HTERT RPE-1 (cell line): ENCODE measurements around the gene PHLPP2.
"Not testable (repeated sequence)": the region's sequence is repeated elsewhere in the genome, so short reads cannot be mapped to it uniquely, and the experiment has no call there.

Experiments
- in situ Hi-C: fragments of 300-500 bp; cut with MboI; formaldehyde crosslinking; loops from 4 replicates; pipeline ENCODE4 v1.14.3; 2020; ENCODE audit warnings: low sequenced_read_pairs

The PHLPP2 gene

DNA sequence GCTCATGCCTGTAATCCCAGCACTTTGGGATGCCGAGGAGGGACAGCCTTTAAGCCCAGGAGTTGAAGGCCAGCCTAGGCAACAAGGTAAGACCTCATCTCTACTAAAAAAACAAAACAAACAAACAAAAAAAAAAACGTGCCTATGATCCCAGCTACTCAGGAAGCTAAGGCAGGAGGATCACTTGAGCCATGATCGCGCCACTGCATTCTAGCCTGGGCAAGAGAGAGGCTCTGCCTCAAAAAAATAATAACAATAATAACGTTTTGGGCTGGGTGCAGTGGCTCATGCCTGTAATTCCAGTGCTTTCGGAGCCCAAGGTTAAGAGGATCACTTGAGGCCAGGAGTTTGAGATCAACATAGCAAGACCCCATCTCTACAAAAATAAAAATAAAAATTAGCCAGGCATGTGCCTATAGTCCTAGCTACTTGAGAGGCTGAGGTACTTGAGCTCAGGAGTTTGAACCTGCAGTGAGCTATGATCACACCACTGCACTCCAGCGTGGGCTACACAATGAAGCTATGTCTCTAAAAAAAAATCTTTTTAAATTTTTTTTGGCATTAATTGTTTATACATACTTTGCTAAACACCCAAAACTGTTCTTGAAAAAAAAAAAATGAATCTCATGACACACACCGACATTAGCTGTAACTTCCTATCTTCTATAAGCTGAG lies 3.3 kb downstream of the PHLPP2 start:
- in situ Hi-C loops = no loop called here

- in situ Hi-C loops = no loop called here
Measured at GRCh38 chr16:71712501-71712900, 12.0 kb downstream of the PHLPP2 start.

- in situ Hi-C loops = no loop called here
Measured at GRCh38 chr16:71711789-71712188, 12.7 kb downstream of the PHLPP2 start.

DNA sequence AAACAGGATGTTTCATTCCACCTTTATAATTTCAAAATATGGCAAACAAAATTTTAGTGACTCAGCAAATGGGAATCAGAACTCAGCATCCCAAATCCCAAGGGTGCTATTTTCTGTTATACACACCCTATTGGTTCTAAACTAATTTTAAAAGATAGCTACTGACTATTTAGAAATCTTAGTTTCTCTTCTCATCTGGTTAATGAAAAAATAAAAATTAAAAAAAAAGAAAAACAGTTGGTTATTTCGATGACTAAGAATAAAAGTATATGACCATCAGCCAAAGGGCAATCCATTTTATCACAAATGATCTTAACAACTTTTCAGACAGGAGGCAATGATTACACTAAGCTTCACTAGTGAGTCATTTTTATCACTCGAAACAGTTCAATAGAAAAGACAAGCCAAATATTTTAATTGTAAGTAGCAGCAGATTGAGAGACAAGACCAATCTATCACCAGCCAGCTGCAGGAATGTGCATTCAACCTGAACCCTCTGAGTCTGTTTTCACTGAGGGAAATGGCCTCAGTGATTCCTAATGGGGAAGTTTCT lies 15.2 kb downstream of the PHLPP2 start:
- in situ Hi-C loops = no loop called here

DNA sequence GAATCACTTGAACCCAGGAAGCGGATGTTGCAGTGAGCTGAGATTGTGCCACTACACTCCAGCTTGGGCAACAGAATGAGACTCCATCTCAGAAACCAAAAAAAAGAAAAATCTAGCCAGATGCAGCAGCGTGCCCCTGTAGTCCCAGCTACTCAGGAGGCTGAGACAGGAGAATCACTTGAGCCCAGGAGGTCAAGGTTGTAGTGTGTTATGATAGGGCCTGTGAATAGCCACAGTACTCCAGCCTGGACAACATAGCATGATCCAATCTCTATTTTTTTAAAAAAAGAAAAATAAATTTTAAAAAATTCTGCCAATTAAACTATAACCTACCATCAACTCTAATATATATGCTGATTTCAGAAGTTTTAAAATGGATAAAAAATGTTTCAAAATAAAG lies 15.8 kb downstream of the PHLPP2 start:
- in situ Hi-C loops = no loop called here

DNA sequence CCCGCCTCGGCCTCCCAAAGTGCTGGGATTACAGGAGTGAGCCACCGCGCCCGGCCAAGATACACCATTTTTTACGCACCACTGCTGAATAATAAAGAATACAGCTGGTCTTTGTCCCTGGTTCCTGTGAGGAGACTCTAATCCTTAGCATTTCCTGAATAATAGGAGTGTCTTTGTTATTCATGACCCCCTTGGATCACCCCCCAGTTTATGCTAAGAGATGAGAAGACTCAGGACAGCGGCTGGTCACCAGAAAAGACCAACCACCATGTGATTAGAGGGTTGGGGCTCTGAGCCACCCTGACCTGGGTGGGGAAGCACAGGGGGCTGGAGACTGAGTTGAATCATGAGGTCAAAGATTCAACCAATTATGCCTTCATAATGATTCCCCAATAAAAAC lies 17.3 kb downstream of the PHLPP2 start:
- in situ Hi-C loops = no loop called here

DNA sequence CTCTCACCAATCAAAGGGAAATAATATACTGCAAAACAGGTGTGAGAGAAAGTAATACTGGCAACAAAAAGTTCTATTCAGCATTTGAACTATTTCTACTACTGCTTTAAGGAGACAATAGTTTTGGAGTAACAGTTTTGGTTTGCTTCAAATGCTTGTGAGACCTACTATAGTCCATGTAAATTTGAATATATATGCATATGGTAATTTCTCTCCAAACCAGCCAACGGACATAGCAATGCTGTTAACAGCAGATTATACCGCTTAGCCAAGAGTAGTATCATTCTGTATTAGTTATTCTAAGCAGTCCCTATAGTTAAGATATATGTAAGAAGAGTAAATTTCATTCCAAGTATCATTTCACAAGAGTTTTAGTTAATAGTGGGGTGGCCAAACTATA lies 18.5 kb downstream of the PHLPP2 start:
- in situ Hi-C loops = no loop called here

DNA sequence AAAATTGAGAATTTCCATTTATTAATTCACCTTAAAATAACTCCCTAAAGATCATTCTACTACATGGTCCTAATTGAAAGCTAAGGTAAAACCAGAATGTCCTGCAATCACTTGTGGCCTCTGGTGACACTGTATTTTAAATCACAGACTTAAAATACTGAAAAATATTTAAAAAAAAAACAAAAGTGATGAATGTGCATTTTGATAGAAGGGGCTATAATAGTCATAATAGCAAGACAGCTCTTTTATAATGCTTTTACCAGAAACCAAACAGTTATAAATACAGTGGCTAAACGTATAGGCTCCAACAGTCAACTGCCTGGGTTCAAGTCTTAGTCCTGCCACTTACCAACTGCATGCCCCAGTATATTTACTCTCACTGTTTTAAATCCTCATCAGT lies 21.2 kb downstream of the PHLPP2 start:
- in situ Hi-C loops = no loop called here

DNA sequence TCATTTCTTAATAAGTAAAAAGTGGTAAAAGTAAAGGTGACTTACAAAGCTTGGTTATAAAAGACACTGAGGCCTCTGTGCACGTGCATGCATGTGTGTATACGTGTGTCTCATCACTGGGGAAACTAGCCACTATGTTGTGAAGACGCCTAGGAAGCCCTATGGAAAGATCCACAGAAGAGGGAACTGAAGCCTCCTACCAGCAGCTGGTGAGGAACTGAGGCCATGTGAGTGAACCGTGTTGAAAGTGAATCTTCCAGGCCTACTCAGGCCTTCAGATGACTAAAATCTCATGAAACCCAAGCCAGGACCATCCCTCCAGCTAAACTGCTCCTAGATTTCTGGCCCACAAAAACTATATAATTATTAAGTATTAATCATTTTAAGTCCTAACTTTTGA lies 23.7 kb downstream of the PHLPP2 start:
- in situ Hi-C loops = no loop called here

- in situ Hi-C loops = no loop called here
Measured at GRCh38 chr16:71698491-71698890, 26.0 kb downstream of the PHLPP2 start.

GRCh38 chr16:71693164-71693563 lies 31.3 kb downstream of the PHLPP2 start:
- in situ Hi-C loops = no loop called here

GRCh38 chr16:71689901-71690300 lies 34.6 kb downstream of the PHLPP2 start:
- in situ Hi-C loops = no loop called here

DNA sequence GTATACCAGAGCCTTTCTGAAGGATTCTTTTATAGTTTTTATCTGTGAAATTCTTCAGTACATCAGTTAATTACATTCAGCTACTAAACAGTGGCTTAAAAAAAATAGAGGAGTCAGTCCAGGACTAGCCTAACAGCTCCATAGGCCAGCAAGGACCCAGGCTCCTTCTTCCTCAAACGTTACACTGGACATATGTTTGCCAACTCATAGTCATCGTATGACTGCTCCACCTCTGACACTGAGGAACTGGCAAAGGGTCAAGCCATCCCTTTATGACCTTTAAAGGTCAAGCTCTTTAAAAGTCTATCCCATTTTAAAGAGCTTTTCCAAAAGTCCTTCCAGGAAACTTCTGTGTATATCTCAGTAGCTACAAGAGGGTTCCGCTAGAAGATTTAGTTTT lies 36.6 kb downstream of the PHLPP2 start:
- in situ Hi-C loops = no loop called here

DNA sequence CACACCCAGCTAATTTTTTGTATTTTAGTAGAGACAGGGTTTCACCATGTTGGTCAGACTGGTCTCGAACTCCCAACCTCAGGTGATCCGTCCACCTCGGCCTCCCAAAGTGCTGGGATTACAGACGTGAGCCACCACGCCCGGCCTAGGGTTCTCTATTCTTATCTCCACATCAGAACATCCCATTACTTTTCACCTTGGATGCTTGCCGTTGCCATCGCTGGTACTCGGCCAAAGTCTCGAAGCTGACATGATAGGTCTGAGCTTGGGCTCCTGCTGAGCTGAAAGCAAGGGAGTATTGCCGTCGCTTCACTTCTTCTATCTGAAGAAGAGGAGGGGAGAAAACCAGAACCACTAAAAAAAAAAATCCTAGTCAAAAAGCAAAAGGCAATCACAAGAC lies 40.2 kb downstream of the PHLPP2 start:
- in situ Hi-C loops = not testable (repeated sequence)

- in situ Hi-C loops = no loop called here
Measured at GRCh38 chr16:71681360-71681759, 43.1 kb downstream of the PHLPP2 start.

- in situ Hi-C loops = no loop called here
Measured at GRCh38 chr16:71676236-71676635, 48.3 kb downstream of the PHLPP2 start.

DNA sequence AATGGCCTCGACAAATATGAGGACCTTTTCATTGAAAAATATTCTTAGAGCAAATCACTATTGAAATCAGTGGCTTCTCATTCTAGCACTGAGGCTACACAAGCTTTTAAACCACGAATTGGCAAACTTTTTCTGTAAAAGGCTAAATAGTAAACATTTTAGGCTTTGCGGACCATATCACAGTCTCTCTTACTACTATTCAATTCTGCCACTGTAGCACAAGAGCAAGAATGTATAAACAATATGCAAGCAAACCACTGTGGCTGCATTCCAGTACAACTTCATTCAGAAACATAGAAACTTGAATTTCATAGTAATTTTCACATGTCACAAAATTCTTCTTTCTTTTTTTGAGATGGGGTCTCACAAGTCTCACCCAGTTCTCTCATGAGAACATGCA lies 49.1 kb downstream of the PHLPP2 start:
- in situ Hi-C loops = no loop called here

- in situ Hi-C loops = no loop called here
Measured at GRCh38 chr16:71674229-71674628, 50.3 kb downstream of the PHLPP2 start.

- in situ Hi-C loops = no loop called here
Measured at GRCh38 chr16:71673582-71673973, 50.9 kb downstream of the PHLPP2 start.

- in situ Hi-C loops = no loop called here
Measured at GRCh38 chr16:71672803-71673581, 51.5 kb downstream of the PHLPP2 start.

DNA sequence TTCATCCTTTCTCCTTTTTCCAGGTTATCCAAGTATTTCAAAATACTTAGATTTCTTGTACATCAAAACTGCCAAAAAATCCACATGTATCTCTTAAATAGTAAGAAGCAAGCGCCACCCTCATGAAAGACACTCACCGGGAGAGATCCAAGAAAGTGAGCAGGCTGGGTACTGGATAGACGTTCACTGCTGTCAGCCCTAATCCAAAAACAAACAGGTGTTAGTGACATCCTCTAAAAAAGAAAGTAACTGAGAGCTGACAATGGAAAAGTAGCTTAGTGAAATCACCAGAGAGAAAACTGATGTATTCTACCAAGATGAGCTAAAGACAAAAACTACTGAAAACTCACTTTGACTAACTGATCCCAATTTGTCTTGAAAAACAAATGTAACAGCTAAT lies 52.4 kb downstream of the PHLPP2 start:
- in situ Hi-C loops = no loop called here

GRCh38 chr16:71671165-71671564 lies 53.3 kb downstream of the PHLPP2 start:
- in situ Hi-C loops = no loop called here
